IMR-90 (cell line): ENCODE data around the gene KAT14. TPM values are rescaled to one million over a fixed set of nuclear protein-coding genes. Genes with fewer than 3 reads are reported as not detected.

Source experiments
- ATAC-seq: fragments of 200-7000 bp; cut with Tn5 transposase; 2 replicates; pipeline ENCODE4 v1.9.1; 2020; ENCODE audit warnings: low read depth, mild to moderate bottlenecking, moderate library complexity
- BruUV-seq: library from RNA; stranded (reverse); fragments of 400-500 nt; replicated peaks from 2 replicates; lab custom pipeline; 2021; lab: Mats Ljungman, UMichigan
- CTCF ChIA-PET: fragments of 300-600 bp; formaldehyde crosslinking; extraction: SDS; loops from one replicate; lab custom pipeline; 2021; ENCODE audit warnings: antibody characterized with exemption; lab: Yijun Ruan, JAX
- POLR2A ChIA-PET: fragments of 300-600 bp; sonication (Branson Sonifier 250); formaldehyde crosslinking; loops from one replicate; lab custom pipeline; 2022; ENCODE audit warnings: antibody characterized with exemption; ENCODE audit not compliant: unreplicated experiment; lab: Charles Lee
- DNase-seq: peaks from one replicate; pipeline ENCODE4 v3.0.0; 2013
- H2AFZ ChIP-seq: replicated peaks from 2 replicates; pipeline ENCODE3; 2013; ENCODE audit warnings: low read length, mild to moderate bottlenecking; ENCODE audit not compliant: poor library complexity
- H2AK5ac ChIP-seq: 2 replicates; pipeline ENCODE4 v1.6.1; 2013; ENCODE audit warnings: low read depth, low read length, inconsistent platforms
- H2AK9ac ChIP-seq: replicated peaks from 2 replicates; pipeline ENCODE3; 2013; ENCODE audit warnings: mild to moderate bottlenecking, low read depth, low read length, moderate library complexity; ENCODE audit not compliant: poor library complexity
- H2BK120ac ChIP-seq: 2 replicates; pipeline ENCODE4 v1.6.1; 2013; ENCODE audit warnings: low read depth, low read length, inconsistent platforms
- H2BK15ac ChIP-seq: 3 replicates; pipeline ENCODE4 v1.6.1; 2013; ENCODE audit warnings: low read depth, low read length, inconsistent platforms
- H2BK20ac ChIP-seq: 2 replicates; pipeline ENCODE4 v1.6.1; 2013; ENCODE audit warnings: low read depth, mild to moderate bottlenecking, inconsistent platforms, low read length, moderate library complexity
- H2BK5ac ChIP-seq: 2 replicates; pipeline ENCODE4 v1.6.1; 2013; ENCODE audit warnings: mild to moderate bottlenecking, low read depth, low read length, inconsistent platforms; ENCODE audit not compliant: poor library complexity, severe bottlenecking
- H3K14ac ChIP-seq: replicated peaks from 2 replicates; pipeline ENCODE4 v1.6.1; 2013; ENCODE audit warnings: low read depth, low read length, inconsistent platforms
- H3K18ac ChIP-seq: 2 replicates; pipeline ENCODE4 v1.6.1; 2013; ENCODE audit warnings: low read depth, low read length, control low read depth
- H3K23ac ChIP-seq: 2 replicates; pipeline ENCODE4 v1.6.1; 2013; ENCODE audit warnings: low read depth, low read length, inconsistent platforms
- H3K27ac ChIP-seq: 2 replicates; pipeline ENCODE4 v1.5.1; 2013; ENCODE audit warnings: mild to moderate bottlenecking, control low read depth, low read length; ENCODE audit not compliant: insufficient read depth
- H3K27me3 ChIP-seq: 2 replicates; pipeline ENCODE4 v1.6.1; 2013; ENCODE audit warnings: low read length; ENCODE audit not compliant: control insufficient read depth, insufficient read depth
- H3K36me3 ChIP-seq: 2 replicates; pipeline ENCODE4 v1.6.1; 2013; ENCODE audit warnings: low read length, mixed read lengths; ENCODE audit not compliant: control insufficient read depth, insufficient read depth
- H3K4ac ChIP-seq: 2 replicates; pipeline ENCODE4 v1.6.1; 2013; ENCODE audit warnings: low read depth, low read length, inconsistent platforms
- H3K4me1 ChIP-seq: 2 replicates; pipeline ENCODE4 v1.6.1; 2013; ENCODE audit warnings: low read length, mixed read lengths; ENCODE audit not compliant: control insufficient read depth, insufficient read depth
- H3K4me2 ChIP-seq: 2 replicates; pipeline ENCODE4 v1.6.1; 2013; ENCODE audit warnings: low read depth, mild to moderate bottlenecking, control low read depth, low read length, moderate library complexity
- H3K4me3 ChIP-seq: 2 replicates; pipeline ENCODE4 v1.5.1; 2013; ENCODE audit warnings: low read depth, mild to moderate bottlenecking, control low read depth, low read length, moderate library complexity; ENCODE audit not compliant: insufficient read depth
- H3K56ac ChIP-seq: 2 replicates; pipeline ENCODE4 v1.6.1; 2013; ENCODE audit warnings: low read length, inconsistent platforms; ENCODE audit not compliant: insufficient read depth; ENCODE audit errors: extremely low read depth
- H3K79me1 ChIP-seq, 2 experiments: 2 replicates each; pipeline ENCODE4 v1.6.1; 2013; ENCODE audit warnings: low read length in 2 of 2, inconsistent platforms in 1 of 2, low read depth in 1 of 2
- H3K9ac ChIP-seq: 2 replicates; pipeline ENCODE4 v1.6.1; 2013; ENCODE audit warnings: low read depth, low read length, control low read depth
- H3K9me1 ChIP-seq: 2 replicates; pipeline ENCODE4 v1.6.1; 2013; ENCODE audit warnings: low read length, inconsistent platforms; ENCODE audit not compliant: insufficient read depth
- H3K9me3 ChIP-seq: 2 replicates; pipeline ENCODE4 v1.6.1; 2013; ENCODE audit warnings: low read length; ENCODE audit not compliant: control insufficient read depth, insufficient read depth
- H4K20me1 ChIP-seq: 2 replicates; pipeline ENCODE4 v1.6.1; 2013; ENCODE audit warnings: low read length, inconsistent platforms; ENCODE audit not compliant: insufficient read depth
- H4K5ac ChIP-seq: 2 replicates; pipeline ENCODE4 v1.6.1; 2013; ENCODE audit warnings: mild to moderate bottlenecking, low read depth, low read length, control low read depth
- H4K8ac ChIP-seq, 2 experiments: 2 replicates each; pipeline ENCODE4 v1.6.1; 2013; ENCODE audit warnings: low read depth in 2 of 2, low read length in 2 of 2, control low read depth in 1 of 2, inconsistent platforms in 1 of 2
- H4K91ac ChIP-seq: 2 replicates; pipeline ENCODE4 v1.6.1; 2013; ENCODE audit warnings: low read depth, low read length, inconsistent platforms; ENCODE audit not compliant: insufficient read depth
- CEBPB ChIP-seq: IDR thresholded peaks from 2 replicates; pipeline ENCODE4 v1.6.1; 2012; ENCODE audit warnings: low read depth, low read length, improper control_type of control experiment
- CTCF ChIP-seq: conservative IDR thresholded peaks from 2 replicates; pipeline ENCODE4 v1.5.1; 2012; ENCODE audit warnings: mild to moderate bottlenecking, low read depth, low read length, improper control_type of control experiment
- FOS ChIP-seq: fragments of 150-350 bp; IDR thresholded peaks from 2 replicates; pipeline ENCODE4 v1.6.1; 2016; ENCODE audit warnings: low read depth, low read length
- MAFK ChIP-seq: IDR thresholded peaks from 2 replicates; pipeline ENCODE4 v1.6.1; 2012; ENCODE audit warnings: low read depth, low read length, improper control_type of control experiment
- MAZ ChIP-seq: IDR thresholded peaks from 2 replicates; pipeline ENCODE4 v1.6.1; 2012; ENCODE audit warnings: low read depth, mild to moderate bottlenecking, low read length, improper control_type of control experiment, moderate library complexity, borderline replicate concordance
- SMC3 ChIP-seq: fragments of 150-350 bp; IDR thresholded peaks from 2 replicates; pipeline ENCODE4 v1.6.1; 2016; ENCODE audit warnings: low read depth, mild to moderate bottlenecking, antibody characterized with exemption, low read length, moderate library complexity
- USF2 ChIP-seq: fragments of 150-350 bp; IDR thresholded peaks from 2 replicates; pipeline ENCODE4 v1.6.1; 2017; ENCODE audit warnings: mild to moderate bottlenecking, antibody characterized with exemption, low read length, low read depth
- WGBS, 2 experiments: methylation state at CpG; one replicate each; pipeline versions ENCODE4 v1.1.5 to v1.1.7; 2013; ENCODE audit warnings: missing lambda C conversion rate in 2 of 2; ENCODE audit not compliant: insufficient read length in 1 of 2; ENCODE audit errors: extremely low coverage in 2 of 2; 5-methylcytosine and 5-hydroxymethylcytosine counted together
- dilution Hi-C: fragments of 300-500 bp; cut with HindIII; formaldehyde crosslinking; loops from one replicate; pipeline ENCODE4 v1.14.3; 2018; ENCODE audit warnings: low sequenced_read_pairs; ENCODE audit not compliant: unreplicated experiment
- in situ Hi-C: fragments of 300-500 bp; cut with MboI; formaldehyde crosslinking; loops from 3 replicates; pipeline ENCODE4 v1.14.3; 2019; ENCODE audit warnings: low sequenced_read_pairs, inconsistent platforms, mixed read lengths
- intact Hi-C: fragments of 100-400 bp; cut with micrococcal nuclease; formaldehyde crosslinking; loops from 2 replicates; pipeline ENCODE4 v1.10.0; 2022
- polyA plus RNA-seq, 3 experiments: library from polyadenylated mRNA; depleted of rRNA; stranded (reverse); fragments of >200 nt; gene quantifications; 2 replicates each; pipeline ENCODE4 v1.2.3, GENCODE V29; 2012; ENCODE audit warnings: low replicate concordance in 1 of 3
- total RNA-seq: library from RNA; depleted of rRNA; stranded (reverse); fragments of >200 nt; gene quantifications from 2 replicates; pipeline ENCODE4 v1.2.3, GENCODE V29; 2012

Gene KAT14
- total and polyA plus RNA-seq, 2 of the 4 experiments (the other 2 are of a cell fraction) = 6.7 to 12.4 TPM

- Histone ChIP-seq H3K14ac (no peak overlapping the region), H3K4me2 (no peak overlapping the region), H4K5ac (no peak overlapping the region), H3K23ac (no peak overlapping the region), H4K20me1 (peaks cover 2% of the 10 kb centered on the region; the same call in 1 of the 2 replicates), H3K9ac (no peak overlapping the region), H3K36me3 (peaks cover 21% of the 10 kb centered on the region), H2AFZ (no peak overlapping the region), H3K18ac (no peak overlapping the region), H4K91ac (no peak overlapping the region), H3K4ac (no peak overlapping the region), H3K79me1 (peaks cover 4 to 14% of the 10 kb centered on the region in 2 experiments; a peak in 3 of 4 replicates), H2AK5ac (no peak overlapping the region), H2BK20ac (no peak overlapping the region), H4K8ac (no peak overlapping the region), H3K27me3 (no peaks in the 10 kb centered on the region), H3K4me3 (no peak overlapping the region), H3K56ac (no peak overlapping the region), H2AK9ac (no peak overlapping the region), H3K9me3 (no peaks in the 10 kb centered on the region), H3K9me1 (0 out of 2 replicates have a peak, but pooled peaks cover 8% of the 10 kb centered on the region), H2BK5ac (no peak overlapping the region), H3K4me1 (no peaks in the 10 kb centered on the region), H2BK120ac (no peak overlapping the region), H2BK15ac (no peak overlapping the region), H3K27ac (no peak overlapping the region)
- in situ Hi-C loops = no loop called here
- ATAC-seq (no peak), DNase-seq (peak; percentile 56)
- TF ChIP-seq CTCF (no peak), MAZ (no peak), USF2 (no peak), SMC3 (no peak), MAFK (no peak), CEBPB (no peak), FOS (no peak)
- BruUV-seq = no TSS peak
- no CpG with 5 or more reads among the region's 2 CpGs for WGBS, 2 experiments
- intact Hi-C loops = no loop called here
- dilution Hi-C loops = no loop called here
- ChIA-PET CTCF (interaction anchor here (0.7 kb wide), 1 partner anchor 10 kb away, joined by 3 read pairs; no protein-coding TSS in a partner anchor), POLR2A (no interaction called here)
Observed at GRCh38 chr20:18164356-18164755, 26.7 kb downstream of the KAT14 start.
